K562 (cell line): ENCODE data around the gene TFPI. TPM values are rescaled to one million over a fixed set of nuclear protein-coding genes. Genes with fewer than 3 reads are reported as not detected.
A peak's percentile ranks its signal among the peaks of the same experiment; 100 is the strongest.

Source experiments
- ATAC-seq: fragments of 200-7000 bp; cut with Tn5 transposase; 3 replicates; pipeline ENCODE4 v1.9.1; 2020; ENCODE audit warnings: moderate library complexity
- BruUV-seq: library from RNA; stranded (reverse); fragments of 400-500 nt; replicated peaks from 2 replicates; lab custom pipeline; 2021; lab: Mats Ljungman, UMichigan
- CTCF ChIA-PET: fragments of 300-600 bp; formaldehyde crosslinking; extraction: SDS; loops from one replicate; lab custom pipeline; 2021; ENCODE audit warnings: low intra/inter-chr PET ratio; lab: Yijun Ruan, JAX
- POLR2A ChIA-PET: fragments of 300-600, 350-650 bp; sonication (Branson Sonifier 250); formaldehyde crosslinking; extraction: SDS; loops from one replicate; lab custom pipeline; 2021; ENCODE audit warnings: antibody characterized with exemption, inconsistent platforms; lab: Yijun Ruan, JAX
- DNase-seq, 4 experiments: peaks; one replicate each; pipeline versions ENCODE4 v3.0.0 to v3.0.0-alpha.2; 2011 to 2018; ENCODE audit warnings: low spot score in 3 of 4, mixed read lengths in 3 of 4; ENCODE audit errors: extremely low read depth in 1 of 4
- FAIRE-seq: peaks from 2 replicates; lab custom pipeline; 2011; peaks lifted over from hg19 to GRCh38; lab: Jason Lieb, UNC
- H2AFZ ChIP-seq: 2 replicates; pipeline ENCODE4 v1.6.0; 2011; ENCODE audit warnings: low read depth, low read length, control low read depth, inconsistent platforms
- H3K27ac ChIP-seq: fragments of 200-600 bp; 3 replicates; pipeline ENCODE4 v1.8.0; 2011; ENCODE audit warnings: low read depth, mild to moderate bottlenecking, control low read depth, inconsistent platforms, low read length, moderate library complexity, mixed read lengths; ENCODE audit errors: extremely low read depth
- H3K27me3 ChIP-seq, 2 experiments: fragments of 300-600 bp in 1 of 2; 2 replicates in 1 of 2; 3 replicates in 1 of 2; pipeline versions ENCODE4 v1.6.0 to v1.8.0; 2011; ENCODE audit warnings: inconsistent platforms in 2 of 2, low read length in 2 of 2, mild to moderate bottlenecking in 1 of 2, mixed read lengths in 1 of 2, moderate library complexity in 1 of 2; ENCODE audit not compliant: control insufficient read depth in 2 of 2, insufficient read depth in 2 of 2
- H3K36me3 ChIP-seq: fragments of 300-600 bp; 3 replicates; pipeline ENCODE4 v1.8.0; 2011; ENCODE audit warnings: mild to moderate bottlenecking, low read length, inconsistent platforms; ENCODE audit not compliant: control insufficient read depth, insufficient read depth
- H3K4me1 ChIP-seq, 2 experiments: fragments of 200-600 bp in 1 of 2; replicated peaks in 1 of 2; 2 replicates in 1 of 2; 3 replicates in 1 of 2; pipeline versions ENCODE4 v1.5.1 to v1.8.0; 2011; ENCODE audit warnings: inconsistent platforms in 2 of 2, low read length in 2 of 2, mild to moderate bottlenecking in 1 of 2, mixed read lengths in 1 of 2, moderate library complexity in 1 of 2; ENCODE audit not compliant: control insufficient read depth in 2 of 2, insufficient read depth in 2 of 2
- H3K4me2 ChIP-seq: 2 replicates; pipeline ENCODE4 v1.6.1; 2011; ENCODE audit warnings: low read length, control low read depth, inconsistent platforms, mixed read lengths; ENCODE audit not compliant: insufficient read depth
- H3K4me3 ChIP-seq: fragments of 200-600 bp; sonication (generic), shearing (Covaris generic); 2 replicates; pipeline ENCODE4 v1.5.1; 2016; ENCODE audit warnings: control low read depth, inconsistent platforms
- H3K79me2 ChIP-seq: fragments of 200-600 bp; 3 replicates; pipeline ENCODE4 v1.8.0; 2011; ENCODE audit warnings: low read length, inconsistent platforms; ENCODE audit not compliant: control insufficient read depth, insufficient read depth
- H3K9ac ChIP-seq, 2 experiments: 2 replicates each; pipeline versions ENCODE4 v1.6.0 to v1.6.1; 2011; ENCODE audit warnings: low read depth in 2 of 2, low read length in 2 of 2, control low read depth in 1 of 2, inconsistent platforms in 1 of 2, mild to moderate bottlenecking in 1 of 2, mixed read lengths in 1 of 2; ENCODE audit not compliant: insufficient read depth in 1 of 2
- H3K9me1 ChIP-seq: one replicate; pipeline ENCODE4 v1.6.0; 2011; ENCODE audit warnings: inconsistent platforms, mild to moderate bottlenecking, low read length, moderate library complexity; ENCODE audit not compliant: control insufficient read depth, insufficient read depth
- H3K9me3 ChIP-seq: replicated peaks from 2 replicates; pipeline ENCODE4 v1.5.1; 2011; ENCODE audit warnings: low read depth, low read length, inconsistent platforms; ENCODE audit not compliant: control insufficient read depth, insufficient read depth
- H4K20me1 ChIP-seq: replicated peaks from 2 replicates; pipeline ENCODE4 v1.6.1; 2011; ENCODE audit warnings: low read length, inconsistent platforms, mixed read lengths; ENCODE audit not compliant: control insufficient read depth, insufficient read depth
- DPF2 ChIP-seq: fragments of 450-650 bp; IDR thresholded peaks from 2 replicates; pipeline ENCODE4 v1.6.1; 2016
- EP400 ChIP-seq: fragments of 450-650 bp; IDR thresholded peaks from 2 replicates; pipeline ENCODE4 v1.6.1; 2017; ENCODE audit warnings: antibody characterized with exemption, mild to moderate bottlenecking, moderate library complexity
- FOXK2 ChIP-seq, 2 experiments: fragments of 450-650 bp; IDR thresholded peaks in 1 of 2; conservative IDR thresholded peaks in 1 of 2; 2 replicates each; pipeline ENCODE4 v1.6.1; 2016; ENCODE audit warnings: low read depth in 2 of 2, mild to moderate bottlenecking in 1 of 2
- GATAD2B ChIP-seq: fragments of 450-650 bp; IDR thresholded peaks from 2 replicates; pipeline ENCODE4 v1.6.1; 2017; ENCODE audit warnings: mild to moderate bottlenecking, borderline replicate concordance
- LEF1 ChIP-seq: fragments of 450-650 bp; IDR thresholded peaks from 2 replicates; pipeline ENCODE4 v1.6.1; 2016; ENCODE audit warnings: mild to moderate bottlenecking
- MAFF ChIP-seq: IDR thresholded peaks from 2 replicates; pipeline ENCODE4 v1.6.1; 2012; ENCODE audit warnings: low read length, improper control_type of control experiment
- MAFG ChIP-seq: fragments of 450-650 bp; conservative IDR thresholded peaks from 2 replicates; pipeline ENCODE4 v1.6.1; 2016; ENCODE audit warnings: missing genetic modification characterization, missing compliant biosample characterization
- MAX ChIP-seq: sonication (generic); formaldehyde crosslinking; IDR thresholded peaks from 2 replicates; pipeline ENCODE4 v1.9.0; 2022; ENCODE audit warnings: mild to moderate bottlenecking, missing genetic modification reagents
- MNT ChIP-seq, 2 experiments: fragments of 450-650 bp; conservative IDR thresholded peaks; 2 replicates each; pipeline ENCODE4 v1.6.1; 2017; ENCODE audit warnings: mild to moderate bottlenecking in 2 of 2, moderate library complexity in 2 of 2
- RAD21 ChIP-seq, 2 experiments: fragments of 250-450 bp in 1 of 2; fragments of 450-650 bp in 1 of 2; sonication (Bioruptor Pico) in 1 of 2; formaldehyde crosslinking in 1 of 2; IDR thresholded peaks in 1 of 2; conservative IDR thresholded peaks in 1 of 2; 2 replicates each; pipeline versions ENCODE4 v1.4.0 to v1.8.0; 2020 to 2022; ENCODE audit warnings: mild to moderate bottlenecking in 2 of 2, moderate library complexity in 1 of 2
- SMC3 ChIP-seq: conservative IDR thresholded peaks from 2 replicates; pipeline ENCODE4 v1.6.1; 2011; ENCODE audit warnings: low read depth, low read length, improper control_type of control experiment; ENCODE audit not compliant: insufficient read depth
- TRIM28 ChIP-seq: fragments of 450-650 bp; IDR thresholded peaks from 2 replicates; pipeline ENCODE4 v1.6.1; 2017
- ZNF224 ChIP-seq: sonication (generic); formaldehyde crosslinking; IDR thresholded peaks from 2 replicates; pipeline ENCODE4 v1.8.0; 2022; ENCODE audit warnings: mild to moderate bottlenecking, missing genetic modification reagents
- ZNF785 ChIP-seq: fragments of 250-450 bp; sonication (Bioruptor Pico); IDR thresholded peaks from 2 replicates; pipeline ENCODE4 v1.4.0; 2020; ENCODE audit warnings: mild to moderate bottlenecking
- WGBS: fragments of 100-300 bp; shearing (Covaris generic); methylation state at CpG from one replicate; pipeline ENCODE4 v1.1.6; 2016; ENCODE audit warnings: low coverage, mixed read lengths; ENCODE audit not compliant: insufficient coverage; ENCODE audit errors: missing lambda C conversion rate; 5-methylcytosine and 5-hydroxymethylcytosine counted together
- in situ Hi-C: fragments of 300-500 bp; cut with MboI; formaldehyde crosslinking; loops from 4 replicates; pipeline ENCODE4 v1.15.0; 2018; ENCODE audit warnings: inconsistent platforms, mixed read lengths
- intact Hi-C: fragments of 100-400 bp; cut with micrococcal nuclease; formaldehyde crosslinking; loops from 2 replicates; pipeline ENCODE4 v1.14.2; 2022
- polyA plus RNA-seq, 8 experiments: library from polyadenylated mRNA; depleted of rRNA in 4 of 8; stranded (reverse) in 5 of 8; unstranded in 3 of 8; fragments of >200 nt; fragmentation: Nextera tagmentation in 2 of 8; fragmentation: Illumina TruSeq in 1 of 8; extraction: Ambion mirVana in 2 of 8; extraction: Trizol in 1 of 8; gene quantifications; 2 replicates each; pipeline versions ENCODE4 v1.2.1 to v1.2.3, GENCODE V29; 2011 to 2014; ENCODE audit warnings: inconsistent platforms in 1 of 8, missing spikeins in 1 of 8
- total RNA-seq, 7 experiments: library from RNA; depleted of rRNA in 6 of 7; stranded (reverse); fragments of >200 nt in 6 of 7; fragmentation: Illumina TruSeq in 2 of 7; extraction: Trizol in 2 of 7; gene quantifications; 2 replicates each; pipeline versions ENCODE4 v1.2.1 to v1.2.3, GENCODE V29; 2011 to 2021; ENCODE audit warnings: low replicate concordance in 1 of 7
- TF ChIP-seq, protein P1 (sequence below): IDR thresholded peaks from 2 replicates; pipeline ENCODE4 v1.6.1; 2016; ENCODE audit warnings: missing genetic modification characterization, missing compliant biosample characterization
- TF ChIP-seq, protein P2 (sequence below): fragments of 250-450 bp; sonication (Bioruptor Pico); IDR thresholded peaks from 2 replicates; pipeline ENCODE4 v1.5.0; 2021

The TFPI gene
- total and polyA plus RNA-seq, 9 of the 15 experiments (the other 6 are each of a cell fraction or from before 2014, with no cell fraction given) = 53.5 to 219 (median 100) TPM

- in situ Hi-C loops (loop anchor here (5.0 to 25.0 kb wide), 2 partner anchors 79 to 931 kb away; no protein-coding TSS in a partner anchor), intact Hi-C loops (loop anchor here (1.0 to 10.0 kb wide), 4 partner anchors 171 to 1831 kb away; no protein-coding TSS in a partner anchor)
- BruUV-seq = no TSS peak
- H3K4me3 ChIP-seq = no peak overlapping the region
- ChIA-PET CTCF (interaction anchor here (0.8 to 5.9 kb wide), 9 partner anchors 12 to 932 kb away, joined by 3 to 320 read pairs (median 4); no protein-coding TSS in a partner anchor), POLR2A (no interaction called here)
- H3K9me3 ChIP-seq = no peaks in the 10 kb centered on the region
- H3K9ac ChIP-seq = peak overlapping the region in 1 of 2 experiments; percentile 50; a peak in 2 of 4 replicates
- H3K27me3 ChIP-seq = no peaks in the 10 kb centered on the region
- WGBS = 2% methylated on average over 4 of the region's 4 CpGs
- H3K4me1 ChIP-seq = no peaks in the 10 kb centered on the region; a peak in 1 of 5 replicates
- no peaks in the 10 kb centered on the region for H3K9me1 ChIP-seq
- H3K36me3 ChIP-seq = no peaks in the 10 kb centered on the region
- no peaks in the 10 kb centered on the region for H4K20me1 ChIP-seq
- H3K79me2 ChIP-seq = no peaks in the 10 kb centered on the region
- H3K4me2 ChIP-seq = peak overlapping the region; percentile 53; the same call in 1 of the 2 replicates
- DNase-seq (peak; percentile 31 to 76 (median 47)), FAIRE-seq (peak; percentile 93), ATAC-seq (peak; percentile 79)
- peak overlapping the region; percentile 47; the same call in 2 of the 3 replicates for H3K27ac ChIP-seq
- H2AFZ ChIP-seq = peak overlapping the region; percentile 91
- peak; percentile 94 for TF ChIP-seq ZNF785 (CRISPR knock-in tag)
- TF ChIP-seq, protein P1, sequence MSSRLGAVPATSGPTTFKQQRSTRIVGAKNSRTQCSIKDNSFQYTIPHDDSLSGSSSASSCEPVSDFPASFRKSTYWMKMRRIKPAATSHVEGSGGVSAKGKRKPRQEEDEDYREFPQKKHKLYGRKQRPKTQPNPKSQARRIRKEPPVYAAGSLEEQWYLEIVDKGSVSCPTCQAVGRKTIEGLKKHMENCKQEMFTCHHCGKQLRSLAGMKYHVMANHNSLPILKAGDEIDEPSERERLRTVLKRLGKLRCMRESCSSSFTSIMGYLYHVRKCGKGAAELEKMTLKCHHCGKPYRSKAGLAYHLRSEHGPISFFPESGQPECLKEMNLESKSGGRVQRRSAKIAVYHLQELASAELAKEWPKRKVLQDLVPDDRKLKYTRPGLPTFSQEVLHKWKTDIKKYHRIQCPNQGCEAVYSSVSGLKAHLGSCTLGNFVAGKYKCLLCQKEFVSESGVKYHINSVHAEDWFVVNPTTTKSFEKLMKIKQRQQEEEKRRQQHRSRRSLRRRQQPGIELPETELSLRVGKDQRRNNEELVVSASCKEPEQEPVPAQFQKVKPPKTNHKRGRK (tag) = peak; percentile 82
- peak; percentile 71 for TF ChIP-seq MAFG (tag)
- TF ChIP-seq, protein P2, sequence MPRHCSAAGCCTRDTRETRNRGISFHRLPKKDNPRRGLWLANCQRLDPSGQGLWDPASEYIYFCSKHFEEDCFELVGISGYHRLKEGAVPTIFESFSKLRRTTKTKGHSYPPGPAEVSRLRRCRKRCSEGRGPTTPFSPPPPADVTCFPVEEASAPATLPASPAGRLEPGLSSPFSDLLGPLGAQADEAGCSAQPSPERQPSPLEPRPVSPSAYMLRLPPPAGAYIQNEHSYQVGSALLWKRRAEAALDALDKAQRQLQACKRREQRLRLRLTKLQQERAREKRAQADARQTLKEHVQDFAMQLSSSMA (CRISPR knock-in tag) = no peak
- peak; percentile 26; the same call in 1 of the 2 replicates for TF ChIP-seq MAFF
- TF ChIP-seq ZNF224 (CRISPR knock-in tag) = no peak
- TF ChIP-seq MNT (conservative IDR thresholded peaks at IDR 0.05) = 0 out of 4 replicates have a peak, but pooled peaks of 1 of the 2 experiments have one; percentile 26
- peak; percentile 11; the same call in 1 of the 2 replicates for TF ChIP-seq DPF2
- TF ChIP-seq RAD21 (CRISPR knock-in tag; conservative IDR thresholded peaks at IDR 0.05 in 1 of 2, IDR thresholded peaks at IDR 0.05 in 1 of 2) = peak; percentile 67 to 74
- TF ChIP-seq EP400 = 0 out of 2 replicates have a peak, but pooled peaks have one; percentile 11
- TF ChIP-seq LEF1 = 0 out of 2 replicates have a peak, but pooled peaks have one; percentile 23
- 0 out of 2 replicates have a peak, but pooled peaks have one; percentile 15 for TF ChIP-seq TRIM28
- TF ChIP-seq GATAD2B = 0 out of 2 replicates have a peak, but pooled peaks have one; percentile 14
- TF ChIP-seq MAX (CRISPR knock-in tag) = no peak
- TF ChIP-seq FOXK2 (conservative IDR thresholded peaks at IDR 0.05 in 1 of 2, IDR thresholded peaks at IDR 0.05 in 1 of 2; ENCODE audit: low read depth in 2 of 2) = 0 out of 4 replicates have a peak, but pooled peaks of 1 of the 2 experiments have one; percentile 13
- TF ChIP-seq SMC3 = peak; percentile 72
Measured at GRCh38 chr2:187581125-187581896, 27.1 kb upstream of the TFPI start.
